Stimulated activated CD8-positive, alpha-beta memory T cell treated with anti-CD3 and anti-CD28 coated beads, Interleukin-12 subunit alpha, Interleukin-12 subunit beta, amount 100 ng/mL, for 24 hours (primary cell): Measurements from ENCODE around the gene DOCK10.
"Not testable (repeated sequence)": the region's sequence is repeated elsewhere in the genome, so short reads cannot be mapped to it uniquely, and the experiment has no call there.

Experiments used
- DNase-seq: peaks from one replicate; pipeline ENCODE4 v3.0.0-alpha.2; 2020; ENCODE audit errors: extremely low read depth

DOCK10 gene

GRCh38 chr2:224919472-224920110 is 122.7 kb downstream of the DOCK10 start:
- no peak for DNase-seq

DNA sequence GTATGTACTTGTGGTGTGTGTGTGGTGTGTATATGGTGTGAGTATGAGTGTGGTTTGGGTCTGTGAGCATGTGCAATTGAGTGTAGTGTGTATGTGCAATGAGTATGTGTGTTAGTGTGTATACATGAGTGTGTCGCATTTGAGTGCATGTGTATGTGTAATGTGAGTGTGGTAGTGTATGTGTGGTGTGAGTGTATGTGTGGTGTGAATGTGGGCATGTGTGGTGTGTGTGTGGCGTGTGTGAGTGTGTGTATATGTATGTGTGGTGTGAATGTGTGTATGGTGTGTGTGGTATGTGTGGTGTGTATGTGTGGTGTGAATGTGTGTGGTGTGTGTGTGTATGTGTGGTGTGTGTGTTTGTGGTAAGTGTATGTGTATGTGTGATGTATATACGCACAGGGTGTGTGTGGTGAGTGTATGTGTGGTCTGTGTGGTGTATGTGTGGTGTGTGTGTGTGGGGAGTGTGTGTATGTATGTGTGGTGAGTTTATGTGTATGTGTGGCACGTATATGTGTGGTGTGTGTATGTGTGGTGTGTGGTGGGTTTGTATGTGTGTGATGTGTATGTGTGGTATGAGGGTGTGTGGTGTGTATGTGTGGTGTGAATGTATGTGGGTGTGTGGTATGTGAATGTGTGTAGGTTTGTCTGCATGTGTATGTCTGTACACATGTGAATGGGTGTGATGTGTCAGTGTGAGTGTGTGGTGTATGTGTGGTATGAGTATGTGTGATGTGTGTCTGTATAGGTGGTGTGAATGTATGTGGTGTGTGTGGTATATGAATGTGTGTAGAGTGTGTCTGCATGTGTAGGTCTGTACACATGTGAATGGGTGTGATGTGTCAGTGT is 123.4 kb downstream of the DOCK10 start:
- no peak for DNase-seq

DNA sequence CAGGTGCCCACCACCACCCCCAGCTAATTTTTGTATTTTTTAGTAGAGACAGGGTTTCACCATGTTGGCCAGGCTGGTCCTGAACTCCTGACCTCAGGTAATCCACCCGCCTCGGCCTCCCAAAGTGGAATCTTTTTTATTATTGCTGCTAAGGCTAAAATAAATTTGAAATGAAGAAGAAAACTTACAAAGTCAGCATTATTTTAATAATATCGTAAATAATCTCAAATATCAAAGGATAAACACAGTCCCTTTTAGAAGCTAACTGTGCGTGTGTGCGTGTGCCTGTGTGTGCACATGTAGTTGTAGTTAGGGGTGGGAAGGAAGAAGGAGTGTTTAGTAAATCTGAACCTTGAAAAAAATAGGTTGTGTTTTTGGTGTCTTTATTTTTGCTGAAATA is 125.0 kb downstream of the DOCK10 start:
- DNase-seq: not testable (repeated sequence)

DNA sequence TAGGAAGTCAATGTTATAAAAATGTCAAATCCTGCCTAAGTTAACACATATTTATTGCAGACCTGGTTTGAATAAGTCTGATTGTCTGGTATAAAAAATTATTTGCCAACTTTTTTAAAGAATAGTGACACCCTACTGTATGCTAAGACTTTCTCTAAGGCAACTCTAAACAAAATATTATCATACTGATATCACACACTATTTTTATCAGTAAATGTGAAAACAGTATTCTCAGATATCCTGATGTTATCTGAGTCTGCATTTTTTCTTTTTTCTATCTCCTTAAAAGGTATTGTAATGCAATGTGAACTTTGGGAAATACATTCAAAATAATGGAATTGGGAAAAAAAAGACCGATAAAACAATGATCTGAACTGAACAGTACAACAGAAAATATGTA is 127.1 kb downstream of the DOCK10 start:
- no peak for DNase-seq

- DNase-seq: no peak
Measured at GRCh38 chr2:224910574-224910925, 131.7 kb downstream of the DOCK10 start.

GRCh38 chr2:224909885-224910573 is 132.2 kb downstream of the DOCK10 start:
- DNase-seq: no peak

GRCh38 chr2:224908818-224909217 is 133.4 kb downstream of the DOCK10 start:
- no peak for DNase-seq

GRCh38 chr2:224904381-224904780 is 137.9 kb downstream of the DOCK10 start:
- DNase-seq: no peak

- no peak for DNase-seq
Measured at GRCh38 chr2:224903621-224904020, 138.6 kb downstream of the DOCK10 start.

GRCh38 chr2:224901121-224901676 is 141.1 kb downstream of the DOCK10 start:
- no peak for DNase-seq

GRCh38 chr2:224895377-224895776 is 146.9 kb downstream of the DOCK10 start:
- DNase-seq: no peak

- DNase-seq: no peak
Measured at GRCh38 chr2:224894356-224894755, 147.9 kb downstream of the DOCK10 start.

GRCh38 chr2:224893848-224894247 is 148.4 kb downstream of the DOCK10 start:
- no peak for DNase-seq

DNA sequence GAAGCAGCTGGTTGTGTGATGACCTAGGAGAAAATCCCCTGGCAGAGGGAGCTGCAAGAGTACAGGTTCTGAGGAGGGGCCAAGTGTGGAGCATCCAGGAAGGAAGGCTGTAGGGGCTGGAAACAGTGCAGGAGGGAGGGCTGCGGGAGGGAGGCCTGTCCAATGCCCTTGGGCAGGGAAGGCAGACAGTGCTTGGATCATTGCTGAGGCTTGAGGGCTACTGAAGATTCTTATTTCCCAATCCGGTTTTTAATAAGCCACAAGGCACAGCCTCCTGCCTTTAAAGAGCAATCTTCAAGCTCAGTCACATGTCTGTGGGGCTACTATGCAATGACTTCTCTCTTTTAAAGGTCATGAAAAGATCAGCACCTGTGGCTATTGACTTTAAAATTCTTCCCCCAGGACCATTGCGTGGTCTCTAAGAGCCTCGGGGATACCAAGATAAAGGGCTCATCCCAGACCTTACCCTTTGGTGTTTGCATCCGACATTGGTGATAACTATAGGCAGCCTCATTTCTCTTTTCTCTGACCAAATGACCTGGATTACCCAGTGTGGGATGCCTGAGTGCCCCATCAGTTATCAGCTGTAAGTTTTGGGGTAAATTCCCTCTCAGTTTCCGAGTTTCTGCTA is 149.6 kb downstream of the DOCK10 start:
- DNase-seq: no peak

- no peak for DNase-seq
Measured at GRCh38 chr2:224890372-224890771, 151.9 kb downstream of the DOCK10 start.

DNA sequence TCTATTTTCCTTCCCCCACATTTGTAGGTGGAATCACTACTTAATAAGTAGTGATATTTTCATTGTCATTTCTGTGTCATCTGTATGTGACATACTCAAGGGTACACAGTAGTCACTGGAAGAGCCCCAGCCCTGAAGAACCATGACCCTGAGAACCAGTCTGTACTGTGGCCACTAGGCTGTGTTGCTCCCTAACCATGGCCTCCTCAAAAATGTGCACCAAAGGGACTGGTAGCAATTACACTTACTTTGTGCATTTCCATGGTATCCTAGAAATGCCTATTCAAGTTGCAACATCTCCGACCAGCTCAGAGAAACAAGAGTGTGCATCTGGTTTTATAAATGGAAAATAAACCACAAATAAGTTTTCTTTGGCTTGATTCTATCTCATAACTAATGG is 155.1 kb downstream of the DOCK10 start:
- DNase-seq: no peak

DNA sequence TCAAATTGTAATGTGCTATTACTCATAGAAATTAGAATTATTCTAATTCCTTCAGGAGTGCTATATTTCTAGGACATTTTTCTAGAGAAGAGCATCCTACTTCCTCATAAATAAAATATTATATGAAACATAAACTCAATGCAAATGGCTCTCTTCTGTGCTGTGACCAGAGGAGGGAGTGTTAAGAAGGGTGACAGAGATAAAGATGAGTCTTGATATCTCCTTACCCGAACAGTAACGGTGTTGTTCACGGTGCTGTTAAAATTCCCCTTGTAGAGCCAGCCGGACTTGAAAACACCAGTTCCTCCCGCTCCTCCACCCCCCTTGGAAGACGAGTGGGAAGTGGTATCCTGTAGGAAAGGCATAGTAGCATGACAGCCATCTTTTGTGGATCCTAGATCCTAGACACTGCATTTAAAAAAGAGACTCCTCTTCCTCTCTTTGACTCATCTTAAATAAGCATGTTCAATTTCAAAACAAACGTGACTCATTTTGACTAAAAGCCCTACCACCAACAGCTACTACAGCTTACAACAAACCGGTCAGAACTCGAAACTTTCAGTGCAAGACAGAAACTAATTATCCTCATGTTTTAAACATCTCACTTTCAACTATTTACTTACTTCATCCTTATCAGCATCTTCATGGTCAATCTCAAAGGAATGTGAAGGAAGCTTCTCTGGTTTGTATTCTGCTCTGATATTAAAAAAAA is 156.3 kb downstream of the DOCK10 start:
- DNase-seq: no peak

DNA sequence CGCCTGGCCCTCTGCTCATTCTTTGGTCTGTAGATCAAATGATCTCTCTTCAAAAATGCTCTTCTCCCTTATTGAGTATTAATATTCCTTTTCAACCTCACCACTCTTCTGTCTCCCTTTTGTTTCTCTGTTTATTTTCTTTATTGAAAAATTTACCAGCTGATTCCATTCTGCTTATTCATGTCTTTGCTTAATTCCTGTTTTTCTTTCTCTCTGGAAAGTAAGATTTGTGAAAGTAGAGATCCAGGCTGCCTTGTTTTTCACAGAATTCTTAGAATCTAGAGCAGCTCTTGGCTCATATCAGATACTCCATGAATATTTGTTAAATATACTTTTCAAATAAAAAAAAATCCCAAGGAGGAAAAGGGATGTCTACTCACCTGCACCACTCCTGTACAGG is 157.0 kb downstream of the DOCK10 start:
- no peak for DNase-seq

DNA sequence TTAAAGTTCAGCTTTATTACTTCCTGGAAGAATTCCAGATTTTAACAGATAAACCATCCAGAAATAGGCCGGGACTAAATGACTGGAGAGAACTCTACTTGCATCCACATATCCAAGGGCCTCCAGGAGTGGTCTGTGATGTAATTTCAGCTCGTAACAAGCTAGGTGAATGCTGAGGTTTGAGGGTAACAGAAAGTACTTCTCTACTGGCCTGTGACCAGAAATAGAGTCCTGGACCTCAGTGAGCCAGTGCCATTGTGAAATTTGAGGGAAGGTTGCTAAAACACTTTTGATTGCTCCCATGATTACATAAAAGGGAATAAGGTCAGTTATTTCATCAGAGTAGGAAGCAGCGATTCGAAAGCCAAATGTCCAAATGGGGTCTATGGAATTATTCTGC is 158.1 kb downstream of the DOCK10 start:
- no peak for DNase-seq

DNA sequence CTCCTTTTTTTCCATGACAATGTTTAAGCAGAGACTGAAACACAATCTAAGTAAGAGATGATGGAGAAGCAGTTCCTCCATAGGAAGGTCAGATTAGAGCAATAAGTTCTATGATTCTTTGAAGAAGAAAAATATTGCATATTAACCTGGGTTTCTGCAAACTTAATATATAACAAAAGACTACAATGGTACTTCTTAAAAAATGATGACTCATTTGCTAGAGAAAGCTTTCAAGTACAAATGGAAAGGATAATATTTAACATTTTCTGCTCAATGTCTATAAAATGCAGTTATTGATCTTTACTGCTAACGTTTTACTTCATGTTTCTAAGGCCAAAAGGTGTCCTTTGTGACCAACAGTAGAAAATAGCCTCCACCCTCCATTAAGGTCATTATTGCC is 158.6 kb downstream of the DOCK10 start:
- no peak for DNase-seq

DNA sequence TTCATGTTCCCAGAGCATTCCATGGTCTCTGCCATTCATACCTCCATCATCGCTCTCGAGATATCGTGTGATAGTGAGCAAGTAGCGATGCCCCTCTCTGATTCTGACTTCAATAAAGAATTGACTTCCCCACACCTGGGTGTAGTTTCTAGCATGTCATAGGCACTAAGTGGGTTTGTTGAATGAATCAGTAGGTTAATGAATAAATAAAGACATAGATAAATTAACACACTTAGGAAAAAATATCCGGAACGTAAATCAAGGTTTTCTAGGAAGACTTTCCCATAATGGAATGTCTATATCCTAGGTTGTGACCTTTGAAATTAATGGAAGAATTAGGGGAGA is 159.1 kb downstream of the DOCK10 start:
- DNase-seq: no peak
